ENCODE measurements around the gene KLK4. TPM values are rescaled to one million over a fixed set of nuclear protein-coding genes. Genes with fewer than 3 reads are reported as not detected.

Gene KLK4
- total RNA-seq, 1 experiment from 2014 or later: 0.48 TPM

- peak; percentile 32; the same call in 2 of the 3 replicates for TF ChIP-seq CTCF (conservative IDR thresholded peaks at IDR 0.05)
- no peak overlapping the region for H4K5ac ChIP-seq (ENCODE audit: insufficient read length, low read depth, low read length)
- no peaks in the 10 kb centered on the region for H4K20me1 ChIP-seq (ENCODE audit: control insufficient read depth, insufficient read depth, insufficient read length)
- H2BK20ac ChIP-seq (ENCODE audit: low read depth, low read length, poor library complexity, severe bottlenecking): no peak overlapping the region
- no peaks in the 10 kb centered on the region; the same call in 1 of the 2 replicates for H3K27me3 ChIP-seq (ENCODE audit: insufficient read depth, low read length)
- no peak overlapping the region for H2BK15ac ChIP-seq (ENCODE audit: low read depth, low read length)
- Mint-ChIP-seq H3K9me3 (peaks cover 1 to 2% of the 10 kb centered on the region in 2 experiments; a peak in 3 of 5 replicates), H3K4me1 (peaks cover 1 to 7% of the 10 kb centered on the region in 2 experiments; a peak in 1 of 4 replicates), H3K4me3 (no peak overlapping the region), H3K27me3 (ENCODE audit: low read depth) (peaks cover 76% of the 10 kb centered on the region), H3K27ac (no peak overlapping the region), H3K36me3 (ENCODE audit: insufficient read depth in 1 of 3, low read depth in 3 of 3) (no peaks in the 10 kb centered on the region)
- no peak for DNase-seq
- H2BK120ac ChIP-seq (ENCODE audit: low read depth, low read length, poor library complexity, severe bottlenecking): no peak overlapping the region
- H3K4me1 ChIP-seq (ENCODE audit: insufficient read depth, low read length): no peaks in the 10 kb centered on the region; the same call in 1 of the 2 replicates
- H3K9me3 ChIP-seq (ENCODE audit: control insufficient read depth, low read depth, low read length): no peaks in the 10 kb centered on the region
- no peak overlapping the region for H3K56ac ChIP-seq (ENCODE audit: insufficient read length, low read depth, low read length)
- H2AK5ac ChIP-seq (ENCODE audit: insufficient read length, low read length): no peak overlapping the region
- H3K14ac ChIP-seq (ENCODE audit: insufficient read depth, low read length): no peak overlapping the region
- no peak overlapping the region for H4K8ac ChIP-seq (replicated peaks; ENCODE audit: insufficient read length, low read depth, low read length)
- no peaks in the 10 kb centered on the region for H3K23me2 ChIP-seq (ENCODE audit: insufficient read length, low read depth, low read length, poor library complexity, severe bottlenecking)
- H4K91ac ChIP-seq (ENCODE audit: insufficient read length, low read depth, low read length): no peak overlapping the region
- no peak overlapping the region for H3K4ac ChIP-seq (ENCODE audit: low read depth, low read length)
- H3T11ph ChIP-seq (ENCODE audit: low read length): no peak overlapping the region
- H3K79me1 ChIP-seq (ENCODE audit: insufficient read depth, low read depth, low read length, poor library complexity, severe bottlenecking): no peaks in the 10 kb centered on the region
- H3K9ac ChIP-seq (ENCODE audit: extremely low read depth, insufficient read length, low read length): no peak overlapping the region
- no peak overlapping the region for H2BK5ac ChIP-seq (ENCODE audit: insufficient read length, low read length)
- H2BK12ac ChIP-seq (ENCODE audit: insufficient read length, low read depth, low read length): no peak overlapping the region
- no peaks in the 10 kb centered on the region for H3K79me2 ChIP-seq (ENCODE audit: insufficient read depth, low read length)
- no peak overlapping the region for H2AFZ ChIP-seq (ENCODE audit: low read length)
- no peak overlapping the region for H3K18ac ChIP-seq (ENCODE audit: insufficient read length, low read depth, low read length)
- no peak overlapping the region for H3K4me2 ChIP-seq (ENCODE audit: insufficient read depth, insufficient read length, low read length)
- no CpG with 5 or more reads among the region's 3 CpGs for WGBS (ENCODE audit: extremely low coverage, insufficient read length, low lambda C conversion rate)
- H3K27ac ChIP-seq (ENCODE audit: insufficient read length, low read depth, low read length): no peak overlapping the region
- H3K23ac ChIP-seq (ENCODE audit: insufficient read length, low read depth, low read length): no peak overlapping the region
These were observed 29.0 kb downstream of the KLK4 start for GRCh38 chr19:50882188-50882587.

Measured in H9 (cell line).